GM19467 (cell line): Measurements from ENCODE around the gene TLE3.
A peak's percentile ranks its signal among the peaks of the same experiment; 100 is the strongest.

Source experiments
- ATAC-seq: cut with Tn5 transposase; IDR thresholded peaks from one replicate; pipeline ENCODE4 v1.9.1; 2021; ENCODE audit warnings: mild to moderate bottlenecking, moderate library complexity; ENCODE audit not compliant: unreplicated experiment

The TLE3 gene

GRCh38 chr15:70049701-70050301 lies 47.9 kb downstream of the TLE3 start:
- no peak for ATAC-seq

GRCh38 chr15:70048578-70049514 lies 48.9 kb downstream of the TLE3 start:
- no peak for ATAC-seq

- no peak for ATAC-seq
Observed at GRCh38 chr15:70048198-70048565, 49.5 kb downstream of the TLE3 start.

GRCh38 chr15:70047386-70048197 lies 50.1 kb downstream of the TLE3 start:
- ATAC-seq, result no peak

GRCh38 chr15:70046679-70047369 lies 50.9 kb downstream of the TLE3 start:
- ATAC-seq, result no peak

- no peak for ATAC-seq
Observed at GRCh38 chr15:70045045-70045444, 52.7 kb downstream of the TLE3 start.

GRCh38 chr15:70044168-70044567 lies 53.5 kb downstream of the TLE3 start:
- ATAC-seq, result no peak

GRCh38 chr15:70043590-70043989 lies 54.1 kb downstream of the TLE3 start:
- ATAC-seq, result no peak

GRCh38 chr15:70042553-70043214 lies 55.0 kb downstream of the TLE3 start:
- no peak for ATAC-seq

GRCh38 chr15:70039917-70040316 lies 57.8 kb downstream of the TLE3 start:
- no peak for ATAC-seq

GRCh38 chr15:70038730-70039392 lies 58.9 kb downstream of the TLE3 start:
- no peak for ATAC-seq

- ATAC-seq, result no peak
Observed at GRCh38 chr15:70037292-70037640, 60.5 kb downstream of the TLE3 start.

GRCh38 chr15:70036585-70037291 lies 61.0 kb downstream of the TLE3 start:
- peak; percentile 73 for ATAC-seq

- peak; percentile 43 for ATAC-seq
Observed at GRCh38 chr15:70035719-70036077, 62.0 kb downstream of the TLE3 start.

GRCh38 chr15:70035051-70035718 lies 62.5 kb downstream of the TLE3 start:
- peak; percentile 11 for ATAC-seq

- no peak for ATAC-seq
Observed at GRCh38 chr15:70034596-70034995, 63.1 kb downstream of the TLE3 start.

GRCh38 chr15:70034141-70034540 lies 63.6 kb downstream of the TLE3 start:
- ATAC-seq, result no peak

- ATAC-seq, result no peak
Observed at GRCh38 chr15:70033529-70034140, 64.1 kb downstream of the TLE3 start.
